H7 (cell line): Measurements from ENCODE around the gene SPRYD3. TPM values are rescaled to one million over a fixed set of nuclear protein-coding genes. Genes with fewer than 3 reads are reported as not detected.

Experiments used
- DNase-seq: peaks from one replicate; pipeline ENCODE4 v3.0.0; 2012
- H3K27me3 ChIP-seq: 2 replicates; pipeline ENCODE4 v1.6.0; 2011; ENCODE audit warnings: mild to moderate bottlenecking, low read length; ENCODE audit not compliant: control insufficient read depth, insufficient read depth
- H3K36me3 ChIP-seq: replicated peaks from 2 replicates; pipeline ENCODE4 v1.5.1; 2011; ENCODE audit warnings: low read length; ENCODE audit not compliant: control insufficient read depth, insufficient read depth
- H3K4me3 ChIP-seq: 2 replicates; pipeline ENCODE4 v1.5.1; 2011; ENCODE audit warnings: low read depth, mild to moderate bottlenecking, control low read depth, low read length, moderate library complexity; ENCODE audit not compliant: insufficient read depth
- total RNA-seq: library from RNA; depleted of rRNA; stranded (reverse); fragments of >200 nt; shearing (Covaris generic); gene quantifications from 2 replicates; pipeline ENCODE4 v1.2.3, GENCODE V29; 2014

The SPRYD3 gene
- total RNA-seq, 1 experiment from 2014 or later, result 8.7 TPM

DNA sequence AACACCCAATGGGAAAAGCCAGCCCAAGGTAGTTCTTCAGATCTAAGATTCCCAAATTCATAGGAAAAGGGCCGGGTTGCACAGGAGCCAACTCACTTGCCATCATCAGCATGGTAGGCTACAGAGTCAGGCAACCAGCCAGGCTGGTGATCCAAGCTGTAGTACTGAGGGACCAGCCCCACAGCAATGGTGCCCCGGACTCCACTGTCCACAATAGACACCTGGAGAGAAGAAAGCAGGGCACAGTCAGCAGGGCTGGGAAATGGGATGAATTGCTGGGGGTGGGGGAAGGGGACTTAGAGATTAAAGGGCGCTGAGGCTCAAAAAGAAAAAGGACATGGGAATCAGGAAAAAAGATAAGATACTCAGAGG, 4.2 kb downstream of the SPRYD3 start:
- Histone ChIP-seq H3K27me3 (peaks cover 2% of the 10 kb centered on the region; the same call in 1 of the 2 replicates), H3K4me3 (no peak overlapping the region), H3K36me3 (no peaks in the 10 kb centered on the region; the same call in 1 of the 2 replicates)
- DNase-seq, result peak; percentile 7

GRCh38 chr12:53074283-53074998, 4.7 kb downstream of the SPRYD3 start:
- no peaks in the 10 kb centered on the region for H3K27me3 ChIP-seq
- peak; percentile 10 for DNase-seq
- H3K36me3 ChIP-seq, result no peaks in the 10 kb centered on the region; the same call in 1 of the 2 replicates
- no peak overlapping the region for H3K4me3 ChIP-seq

- Histone ChIP-seq H3K4me3 (no peak overlapping the region), H3K27me3 (no peaks in the 10 kb centered on the region)
- peak; percentile 8 for DNase-seq
Observed at GRCh38 chr12:53073881-53074280, 5.3 kb downstream of the SPRYD3 start.

DNA sequence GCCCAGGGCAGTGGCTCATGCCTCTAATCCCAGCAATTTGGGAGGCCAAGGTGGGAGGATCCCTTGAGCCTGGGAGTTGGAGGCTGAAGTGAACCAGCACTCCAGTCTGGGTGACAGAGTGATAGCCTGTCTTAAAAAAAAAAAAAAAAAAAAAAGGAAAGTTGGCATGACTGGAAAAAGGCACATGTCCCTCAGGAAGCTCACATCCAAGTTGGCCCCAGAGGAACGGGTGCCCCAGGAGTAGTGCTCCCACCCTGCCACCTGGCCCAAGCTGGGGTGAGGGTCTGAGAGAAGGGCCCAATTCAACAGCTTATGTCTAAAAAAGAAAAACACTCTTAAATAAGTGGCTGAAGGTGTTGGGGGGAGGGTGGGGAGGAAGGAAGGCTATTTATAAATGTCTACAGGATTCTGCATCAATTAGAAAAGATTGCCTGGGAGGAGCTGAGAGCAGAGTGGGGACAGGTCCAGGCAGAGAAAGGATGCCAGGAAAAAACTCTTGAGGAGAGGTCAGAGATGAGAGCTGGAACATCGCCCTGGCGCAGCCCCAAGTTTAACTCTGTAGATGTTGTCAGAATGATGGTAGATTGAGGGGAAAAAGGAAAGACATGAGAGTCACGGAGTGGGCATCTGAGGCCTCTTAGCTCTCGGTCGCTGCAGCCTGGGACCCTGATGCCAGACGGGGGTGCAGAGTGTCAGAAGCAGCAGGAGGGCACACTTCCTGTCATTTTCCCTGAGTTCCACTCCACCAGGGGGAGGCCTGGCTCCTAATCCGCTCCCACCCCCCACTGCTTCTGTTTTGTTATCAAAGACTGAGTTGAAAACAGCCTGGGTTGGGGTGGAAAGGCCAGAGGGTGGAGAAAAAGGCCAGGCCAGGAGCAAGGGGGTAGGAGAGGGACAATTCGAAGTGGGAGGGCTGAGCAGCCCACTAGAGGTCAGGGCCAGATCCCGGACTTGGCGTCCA, 7.3 kb downstream of the SPRYD3 start:
- no peak overlapping the region for H3K4me3 ChIP-seq
- DNase-seq, result peak; percentile 86
- H3K36me3 ChIP-seq, result no peaks in the 10 kb centered on the region; the same call in 1 of the 2 replicates
- no peaks in the 10 kb centered on the region for H3K27me3 ChIP-seq

More at GRCh38 chr12:53073881-53074280, 5.3 kb downstream of the SPRYD3 start:
- H3K36me3 ChIP-seq, result no peaks in the 10 kb centered on the region; the same call in 1 of the 2 replicates

GRCh38 chr12:53070877-53071492, 8.2 kb downstream of the SPRYD3 start:
- H3K4me3 ChIP-seq, result no peak overlapping the region
- peak; percentile 43 for DNase-seq
- H3K27me3 ChIP-seq, result no peaks in the 10 kb centered on the region
- no peaks in the 10 kb centered on the region; the same call in 1 of the 2 replicates for H3K36me3 ChIP-seq

GRCh38 chr12:53069621-53070410, 9.4 kb downstream of the SPRYD3 start:
- Histone ChIP-seq H3K4me3 (no peak overlapping the region), H3K27me3 (no peaks in the 10 kb centered on the region), H3K36me3 (peaks cover 1% of the 10 kb centered on the region)
- peak; percentile 66 for DNase-seq

DNA sequence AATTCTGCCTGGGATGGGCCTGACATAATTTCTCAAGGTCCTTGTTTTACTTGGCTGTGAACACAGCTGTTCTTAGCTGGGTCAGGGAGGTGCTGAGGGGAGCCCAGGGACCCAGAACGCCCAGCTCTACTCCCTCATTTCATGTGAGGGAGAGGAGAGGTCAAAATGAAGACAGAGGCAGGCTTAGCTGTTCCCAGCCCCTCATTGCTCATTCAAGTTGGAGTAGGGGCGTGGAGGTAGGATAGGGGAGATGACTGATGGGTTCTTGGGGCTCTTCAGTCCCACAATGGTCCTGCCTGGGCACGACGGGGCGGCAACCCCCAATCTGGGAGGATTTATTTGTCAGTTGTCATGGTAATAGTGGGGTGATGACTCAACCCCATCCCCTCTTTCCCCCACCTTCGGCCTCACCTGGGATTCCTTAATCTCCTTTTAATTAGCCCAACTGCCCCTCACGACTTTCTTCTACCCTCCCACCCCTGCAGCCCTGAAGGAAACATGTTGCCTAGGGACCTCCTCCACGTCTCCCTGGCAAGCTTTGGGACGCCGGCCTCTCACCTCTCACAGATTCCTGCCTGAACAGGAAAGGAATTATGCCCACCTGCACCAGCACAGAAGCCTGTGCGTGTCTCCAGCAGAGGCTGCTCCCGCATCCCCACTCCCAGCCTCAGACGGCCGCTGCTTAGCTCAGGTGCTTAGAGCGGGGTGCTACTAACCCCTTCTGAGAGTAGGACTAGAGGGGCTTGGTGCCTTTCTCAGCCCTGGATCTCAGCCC, 10.2 kb downstream of the SPRYD3 start:
- peaks cover 1% of the 10 kb centered on the region for H3K36me3 ChIP-seq
- H3K4me3 ChIP-seq, result no peak overlapping the region
- no peaks in the 10 kb centered on the region for H3K27me3 ChIP-seq
- DNase-seq, result peak; percentile 67

DNA sequence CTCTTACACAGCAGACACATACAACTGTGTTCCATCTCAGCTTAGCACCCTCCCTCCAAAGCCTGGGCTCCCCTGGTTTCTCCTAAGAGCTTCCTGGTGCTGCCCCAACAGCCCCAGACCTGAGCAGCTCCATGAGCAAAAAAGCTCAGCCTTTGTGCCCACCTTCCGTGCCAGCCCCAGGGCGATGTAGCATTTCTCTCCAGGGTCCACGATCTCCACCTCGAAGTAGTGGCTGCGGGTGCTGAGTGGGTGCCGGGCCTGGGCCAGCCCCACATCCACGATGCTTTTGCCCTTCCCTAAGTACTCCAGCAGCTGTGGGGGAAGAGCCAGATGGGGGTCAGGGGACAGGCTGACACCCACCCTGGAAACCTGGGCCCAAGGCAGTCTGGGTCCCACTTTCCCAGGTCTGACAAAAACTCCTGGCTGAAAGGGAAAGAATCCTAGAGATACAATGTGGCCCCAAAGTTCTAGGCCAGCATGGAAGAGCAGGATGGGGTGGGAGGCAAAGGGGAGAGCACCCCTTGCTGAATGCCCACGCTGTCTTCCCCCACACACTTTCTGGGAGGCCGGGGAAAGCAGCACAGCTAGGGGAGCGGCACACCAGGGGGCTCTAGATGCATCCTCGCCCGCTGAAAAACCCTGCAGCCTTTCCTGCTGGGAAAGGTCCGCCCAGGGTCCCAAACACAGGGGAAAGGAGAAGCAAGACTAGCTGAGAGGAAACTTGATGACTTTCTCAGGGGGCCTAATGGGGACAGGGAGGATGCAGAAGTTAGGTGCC, 11.0 kb downstream of the SPRYD3 start:
- Histone ChIP-seq H3K27me3 (no peaks in the 10 kb centered on the region), H3K4me3 (no peak overlapping the region), H3K36me3 (peaks cover 1% of the 10 kb centered on the region)
- peak; percentile 53 for DNase-seq

DNA sequence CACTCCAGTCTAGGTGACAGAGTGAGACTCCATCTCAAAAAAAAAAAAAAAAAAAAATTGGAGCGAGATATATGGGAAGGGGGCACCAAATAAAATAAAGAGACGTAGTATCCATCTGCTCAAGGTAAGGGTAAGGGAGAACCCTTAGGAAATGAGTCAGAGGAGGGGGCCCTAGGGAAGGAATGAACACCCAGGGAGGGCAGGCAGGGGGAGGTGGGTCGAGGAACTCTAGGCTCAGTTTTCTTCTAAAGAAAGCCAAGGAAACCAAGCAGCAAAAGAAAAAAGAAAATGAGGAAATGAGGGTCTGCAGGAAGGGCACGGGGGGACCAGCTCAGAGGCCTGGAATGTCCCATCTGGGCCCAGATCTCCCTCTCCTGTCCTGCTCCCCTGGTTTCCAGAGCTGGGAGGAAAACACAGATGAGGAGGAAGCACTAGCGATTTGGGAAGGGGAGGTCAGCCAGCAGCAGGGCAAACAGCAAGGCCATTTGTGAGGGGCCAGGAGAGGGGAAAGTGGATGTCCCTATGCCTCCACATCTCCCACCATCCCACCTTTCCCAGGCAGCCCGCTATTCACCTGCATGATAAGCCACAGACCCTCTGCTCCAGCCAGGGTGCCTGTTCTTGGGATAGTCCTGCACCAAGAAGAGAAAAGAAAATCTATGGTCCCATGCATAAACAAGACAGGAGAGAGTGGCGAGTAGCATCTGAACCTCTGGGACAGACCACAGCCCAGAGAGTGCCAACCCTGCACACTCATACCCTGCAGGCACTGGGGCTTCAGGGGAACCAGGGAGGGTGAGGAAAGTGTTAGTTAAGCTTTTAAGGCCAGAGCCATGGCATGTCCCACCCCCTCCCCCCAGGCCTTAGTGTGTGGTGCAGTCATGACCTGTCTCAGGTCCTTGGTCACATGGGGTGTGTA, 11.9 kb downstream of the SPRYD3 start:
- Histone ChIP-seq H3K27me3 (no peaks in the 10 kb centered on the region; the same call in 1 of the 2 replicates), H3K4me3 (no peak overlapping the region), H3K36me3 (peaks cover 1% of the 10 kb centered on the region)
- DNase-seq, result peak; percentile 37

DNA sequence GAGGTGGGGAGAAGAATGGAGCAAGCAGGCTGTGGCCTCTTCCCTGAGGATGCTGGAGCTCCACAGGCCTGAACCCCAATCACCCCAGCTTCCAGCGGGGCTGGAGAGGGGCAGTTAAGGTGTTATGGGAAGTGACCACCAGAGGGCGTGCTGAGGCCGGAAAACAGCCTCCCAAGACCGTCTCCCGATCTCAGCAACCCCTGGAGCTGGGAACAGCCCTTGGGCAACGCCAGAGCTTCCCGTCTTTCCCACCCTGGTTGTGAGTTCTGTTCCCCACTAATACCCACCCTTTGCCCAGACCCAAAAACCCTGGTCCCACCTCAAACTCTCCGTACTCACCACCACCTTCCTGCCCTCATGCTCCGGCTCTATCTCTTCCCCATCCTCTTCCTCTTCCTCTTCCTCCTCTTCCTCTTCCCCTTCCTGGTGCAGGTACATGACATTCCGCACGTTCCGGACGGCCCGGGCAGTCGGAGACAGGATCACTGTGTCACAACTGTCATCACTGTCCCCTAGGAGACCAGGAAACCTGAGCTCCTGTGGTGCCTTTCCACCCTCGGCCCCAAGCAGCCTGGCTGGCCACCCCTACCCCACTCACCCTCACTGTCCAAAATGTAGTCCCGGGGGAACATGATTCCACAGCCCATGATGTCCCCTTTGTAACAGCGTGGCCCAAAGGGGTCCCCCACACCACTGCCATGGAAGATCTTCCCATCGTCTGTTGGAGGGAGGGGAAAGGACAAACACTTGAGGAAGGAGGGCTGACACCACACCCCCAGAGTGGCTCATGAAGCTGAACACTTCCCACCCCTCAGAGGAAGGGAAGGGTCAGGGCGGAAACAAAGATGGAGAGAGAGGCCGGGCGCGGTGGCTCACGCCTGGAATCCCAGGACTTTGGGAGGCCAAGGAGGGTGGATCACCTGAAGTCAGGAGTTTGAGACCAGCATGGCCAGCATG, 12.9 kb downstream of the SPRYD3 start:
- peak; percentile 96 for DNase-seq
- Histone ChIP-seq H3K36me3 (peaks cover 1% of the 10 kb centered on the region), H3K27me3 (no peaks in the 10 kb centered on the region; the same call in 1 of the 2 replicates), H3K4me3 (no peak overlapping the region)

DNA sequence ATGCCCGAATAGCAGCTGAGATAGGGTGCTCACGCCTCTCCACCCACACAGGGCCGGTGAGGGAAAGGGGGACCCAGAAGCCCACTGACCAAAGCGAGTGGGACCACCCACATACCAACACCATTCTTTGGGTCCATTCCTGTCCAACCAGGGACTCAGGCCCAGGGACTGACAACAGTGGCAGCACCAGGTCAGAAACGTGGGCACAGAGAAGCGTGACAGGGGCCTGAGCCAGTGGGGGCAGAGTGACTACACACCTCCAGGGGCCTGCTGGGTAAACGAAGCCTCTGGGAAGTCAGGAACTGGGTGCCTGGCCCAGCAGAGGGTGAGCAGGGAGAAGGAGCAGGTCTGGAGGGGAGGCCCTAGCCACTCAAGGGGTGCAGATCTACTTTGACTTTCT, 13.7 kb downstream of the SPRYD3 start:
- Histone ChIP-seq H3K4me3 (no peak overlapping the region), H3K36me3 (peaks cover 1% of the 10 kb centered on the region), H3K27me3 (no peaks in the 10 kb centered on the region; the same call in 1 of the 2 replicates)
- no peak for DNase-seq
